ENCODE data around the gene PLXNA3. TPM values are rescaled to one million over a fixed set of nuclear protein-coding genes. Genes with fewer than 3 reads are reported as not detected.

Gene PLXNA3
- polyA plus RNA-seq (2012; rRNA removed), result 28.3 and 33.2 TPM in 2 replicates
- polyA plus RNA-seq (2012; cell fraction: cytosol; rRNA removed), result 7.5 and 12.2 TPM in 2 replicates
- polyA plus RNA-seq (2012; cell fraction: nucleus; rRNA removed), result 197 and 217 TPM in 2 replicates

DNA sequence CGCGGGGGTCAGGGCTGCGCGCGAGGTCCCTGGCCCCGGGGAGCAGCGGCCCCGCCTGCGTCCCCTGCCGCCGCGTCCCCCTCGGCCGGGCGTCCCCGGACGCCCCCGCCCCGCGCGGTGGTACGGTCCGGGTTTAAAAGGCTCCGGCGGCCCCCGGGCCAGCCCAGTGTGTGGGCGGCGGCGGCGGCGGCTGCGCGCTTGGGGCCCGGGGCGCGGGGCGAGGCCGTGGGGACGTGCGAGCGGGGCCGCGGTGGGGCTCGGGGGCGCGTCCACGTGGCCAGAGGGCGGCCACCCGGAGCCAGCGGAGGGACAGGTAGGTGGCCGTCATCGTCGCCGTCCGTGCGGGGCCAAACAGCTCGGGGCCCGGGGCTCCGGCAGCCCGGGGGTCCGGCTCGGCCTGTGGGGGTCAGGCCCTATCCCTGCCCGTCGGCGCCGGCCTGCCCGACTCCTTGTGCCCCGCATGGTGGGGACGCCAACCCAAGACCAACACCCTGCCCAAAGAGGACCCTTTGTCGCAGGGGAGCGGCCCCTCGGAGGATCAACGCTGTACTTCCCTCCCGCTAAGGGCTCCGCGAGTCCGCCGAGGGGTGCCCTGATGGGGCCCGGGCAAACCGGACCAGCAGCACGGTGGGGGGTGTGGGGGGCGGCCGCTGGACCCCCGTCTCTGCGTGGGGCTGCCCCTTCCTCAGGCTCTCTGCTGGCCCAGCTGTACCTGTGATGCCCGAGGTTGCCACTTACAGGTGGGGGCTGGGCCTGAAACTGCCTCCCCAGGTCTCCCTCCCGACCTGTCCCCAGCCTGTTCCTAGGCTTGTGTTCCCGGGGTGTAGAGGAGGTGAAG is at the start of gene PLXNA3:
Gene PLXNA3, plus strand, starts transcription at position 166 of the 838 bp plus-strand sequence. CDS start 1,903 bp downstream, outside the sequence.
- Histone ChIP-seq H3F3A (replicated peaks; ENCODE audit: insufficient read depth) (peaks cover 4% of the 10 kb centered on the region), H2AFZ (ENCODE audit: low read depth) (0 out of 2 replicates have a peak within 1 kb of the TSS, but pooled peaks have one; percentile 35), H3K4me1 (ENCODE audit: control insufficient read depth in 1 of 2, insufficient read depth in 2 of 2, low read depth in 1 of 2, low read length in 1 of 2) (peaks cover 0 to 12% of the 10 kb centered on the region in 2 experiments; a peak in 1 of 4 replicates), H3K9me2 (no peaks in the 10 kb centered on the region), H3K9ac (peak within 1 kb of the TSS; percentile 68), H3K4me3 (ENCODE audit: low read depth in 2 of 2, low read length in 1 of 2) (peak within 1 kb of the TSS; percentile 66 to 67), H3K27me3 (ENCODE audit: insufficient read depth) (no peaks in the 10 kb centered on the region), H3K4me2 (peak within 1 kb of the TSS; percentile 82), H3K9me3 (no peaks in the 10 kb centered on the region), H3K27ac (ENCODE audit: low read depth in 2 of 2, low read length in 1 of 2) (peak within 1 kb of the TSS in 1 of 2 experiments; percentile 47; a peak in 1 of 4 replicates), H3K79me2 (ENCODE audit: insufficient read depth) (peaks cover 35% of the 10 kb centered on the region), H3K36me3 (replicated peaks in 1 of 2; ENCODE audit: control insufficient read depth in 1 of 2, insufficient read depth in 2 of 2, low read length in 1 of 2) (peaks cover 0 to 8% of the 10 kb centered on the region in 2 experiments), H4K20me1 (ENCODE audit: insufficient read depth) (peaks cover 36% of the 10 kb centered on the region)
- 5% methylated on average over 4 of the region's 88 CpGs for WGBS (ENCODE audit: low lambda C conversion rate)
- peak; percentile 86 for DNase-seq
- TF ChIP-seq POLR2AphosphoS5 (IDR thresholded peaks at IDR 0.05; ENCODE audit: low read depth, low read length), result peak; percentile 61; the same call in 1 of the 2 replicates
- TF ChIP-seq TAF1 (IDR thresholded peaks at IDR 0.05; ENCODE audit: borderline replicate concordance, low read depth, low read length), result peak; percentile 56; the same call in 1 of the 2 replicates
- TF ChIP-seq SMC3 (IDR thresholded peaks at IDR 0.05; ENCODE audit: low read depth, low read length), result no peak
- ChIA-PET POLR2A (interaction anchor here (0.8 to 2.1 kb wide), 4 partner anchors 18 to 74 kb away, joined by 3 to 8 read pairs (median 4); partner anchors contain the start of genes LAGE3 and UBL4A), CTCF (interaction anchor here (0.9 to 1.0 kb wide), 2 partner anchors 29 to 69 kb away, joined by 4 to 6 read pairs; partner anchors contain the start of gene UBL4A)

- peak overlapping the region; percentile 30; the same call in 1 of the 2 replicates for H2AFZ ChIP-seq (ENCODE audit: low read depth)
- H3K27me3 ChIP-seq (ENCODE audit: insufficient read depth), result no peaks in the 10 kb centered on the region; the same call in 1 of the 2 replicates
- H3K36me3 ChIP-seq (replicated peaks in 1 of 2; ENCODE audit: control insufficient read depth in 1 of 2, insufficient read depth in 2 of 2, low read length in 1 of 2), result no peaks in the 10 kb centered on the region
- H3K9ac ChIP-seq, result peak overlapping the region; percentile 67
- H3K27ac ChIP-seq (ENCODE audit: low read depth in 2 of 2, low read length in 1 of 2), result peak overlapping the region in 1 of 2 experiments; percentile 64; a peak in 1 of 4 replicates
- POLR2A ChIA-PET, result interaction anchor here (5.0 kb wide), 1 partner anchor 8 kb away, joined by 25 read pairs; no protein-coding TSS in a partner anchor
- DNase-seq, result no peak
- CTCF ChIA-PET, result interaction anchor here (1.0 to 1.3 kb wide), 3 partner anchors 9 to 20 kb away, joined by 3 to 4 read pairs (median 4); partner anchors contain the start of gene RPL10
- H3K9me2 ChIP-seq, result no peaks in the 10 kb centered on the region
- peak overlapping the region; percentile 38 to 60; a peak in 3 of 4 replicates for H3K4me3 ChIP-seq (ENCODE audit: low read depth in 2 of 2, low read length in 1 of 2)
- peak overlapping the region; percentile 91 for H3K4me2 ChIP-seq
- peaks cover 4 to 9% of the 10 kb centered on the region in 2 experiments; a peak in 1 of 4 replicates for H3K4me1 ChIP-seq (ENCODE audit: control insufficient read depth in 1 of 2, insufficient read depth in 2 of 2, low read depth in 1 of 2, low read length in 1 of 2)
- 45% methylated on average over 7 of the region's 10 CpGs for WGBS (ENCODE audit: low lambda C conversion rate)
- no peaks in the 10 kb centered on the region for H4K20me1 ChIP-seq (ENCODE audit: insufficient read depth)
- TF ChIP-seq TCF12 (IDR thresholded peaks at IDR 0.05) (no peak), RAD21 (IDR thresholded peaks at IDR 0.05; ENCODE audit: low read length) (no peak), EZH2phosphoT487 (IDR thresholded peaks at IDR 0.05; ENCODE audit: borderline replicate concordance, low read depth) (no peak), GATA2 (CRISPR knock-in tag; IDR thresholded peaks at IDR 0.05) (no peak), SMC3 (IDR thresholded peaks at IDR 0.05; ENCODE audit: low read depth, low read length) (no peak)
- H3K9me3 ChIP-seq, result no peaks in the 10 kb centered on the region
- no peaks in the 10 kb centered on the region for H3F3A ChIP-seq (replicated peaks; ENCODE audit: insufficient read depth)
- peaks cover 23% of the 10 kb centered on the region for H3K79me2 ChIP-seq (ENCODE audit: insufficient read depth)
Measured at GRCh38 chrX:154408659-154409221, 49.3 kb upstream of the PLXNA3 start.

Measured in SK-N-SH (cell line).